Islet precursor cell (in vitro differentiated cells): Measurements from ENCODE around the gene TRMT10B.
A peak's percentile ranks its signal among the peaks of the same experiment; 100 is the strongest.

Source experiments
- DNase-seq: peaks from one replicate; pipeline ENCODE4 v3.0.0-alpha.2; 2018

TRMT10B gene, protein sequence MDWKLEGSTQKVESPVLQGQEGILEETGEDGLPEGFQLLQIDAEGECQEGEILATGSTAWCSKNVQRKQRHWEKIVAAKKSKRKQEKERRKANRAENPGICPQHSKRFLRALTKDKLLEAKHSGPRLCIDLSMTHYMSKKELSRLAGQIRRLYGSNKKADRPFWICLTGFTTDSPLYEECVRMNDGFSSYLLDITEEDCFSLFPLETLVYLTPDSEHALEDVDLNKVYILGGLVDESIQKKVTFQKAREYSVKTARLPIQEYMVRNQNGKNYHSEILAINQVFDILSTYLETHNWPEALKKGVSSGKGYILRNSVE

DNA sequence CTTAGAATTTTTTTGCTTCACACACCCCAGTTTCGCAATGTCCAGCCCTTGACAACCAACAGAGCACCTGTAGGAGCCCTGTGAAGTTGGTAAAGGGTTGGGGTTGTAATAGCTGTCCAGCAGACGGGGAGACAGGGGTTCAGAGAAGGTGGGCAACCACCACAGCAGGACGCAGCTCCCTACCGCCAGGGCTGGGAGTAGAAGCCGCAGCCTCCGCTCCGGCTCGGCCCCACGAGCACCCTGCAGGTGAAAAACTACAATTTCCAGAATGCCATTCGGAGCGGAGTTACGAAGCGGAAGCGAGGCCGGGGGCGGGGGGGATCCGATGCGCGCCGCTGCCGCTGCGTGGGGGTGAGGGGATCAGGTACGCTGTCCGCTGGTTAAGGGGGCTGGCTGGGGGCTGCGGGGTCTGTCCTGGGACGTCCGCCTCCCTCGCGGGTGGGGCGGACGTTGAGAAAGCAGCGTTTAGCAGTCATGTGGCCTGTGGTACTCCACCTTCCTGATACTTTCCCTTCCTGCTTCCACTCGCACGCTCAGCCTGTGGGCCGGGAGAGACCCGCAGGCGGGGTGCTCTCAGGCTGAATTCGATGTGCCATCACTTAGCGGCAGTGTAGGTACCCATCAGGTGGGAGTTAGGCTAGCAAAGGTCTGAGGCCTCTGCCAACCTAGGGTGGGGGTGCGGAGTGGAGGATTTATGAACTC lies at the start of gene TRMT10B:
Gene TRMT10B (plus strand): TSS at position 317 of the 702 bp plus-strand sequence. CDS start 8,127 bp downstream, outside the sequence.
- peak; percentile 87 for DNase-seq

DNA sequence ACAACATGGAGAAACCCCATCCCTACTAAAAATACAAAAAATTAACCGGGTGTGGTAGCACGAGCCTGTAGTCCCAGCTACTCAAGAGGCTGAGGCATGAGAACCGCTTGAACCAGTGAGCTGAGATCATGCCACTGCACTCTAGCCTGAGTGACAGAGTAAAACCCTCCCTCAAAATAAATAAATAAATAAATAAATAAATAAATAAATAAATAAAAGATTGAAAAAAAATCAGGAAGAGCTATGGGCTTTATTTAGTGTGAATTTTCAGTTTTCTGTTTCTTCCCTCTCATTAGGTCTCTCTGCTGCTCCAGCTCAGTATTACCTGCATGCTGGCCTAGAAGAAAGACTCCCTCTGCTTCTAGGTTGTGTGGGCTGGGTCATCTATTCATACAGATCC lies 47.8 kb upstream of the TRMT10B start:
- no peak for DNase-seq

DNA sequence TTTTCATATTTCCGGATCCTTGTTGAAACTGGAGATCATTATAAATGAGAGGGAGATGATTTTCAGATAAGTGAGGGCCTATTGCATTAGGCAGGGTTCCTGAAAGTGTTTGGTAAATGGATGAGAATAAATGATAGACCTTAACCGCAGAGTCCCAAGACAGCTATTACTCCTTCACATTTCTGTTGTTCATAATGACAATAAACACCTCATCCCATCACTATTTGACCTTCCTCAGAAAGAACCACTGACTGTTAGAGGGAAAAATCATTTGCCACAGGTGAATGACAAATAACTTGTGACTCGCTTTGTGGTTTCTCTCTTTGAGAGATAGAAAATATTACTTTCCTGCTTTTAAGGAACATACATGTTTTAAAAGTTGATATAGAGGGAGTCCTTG lies 47.3 kb upstream of the TRMT10B start:
- no peak for DNase-seq

DNA sequence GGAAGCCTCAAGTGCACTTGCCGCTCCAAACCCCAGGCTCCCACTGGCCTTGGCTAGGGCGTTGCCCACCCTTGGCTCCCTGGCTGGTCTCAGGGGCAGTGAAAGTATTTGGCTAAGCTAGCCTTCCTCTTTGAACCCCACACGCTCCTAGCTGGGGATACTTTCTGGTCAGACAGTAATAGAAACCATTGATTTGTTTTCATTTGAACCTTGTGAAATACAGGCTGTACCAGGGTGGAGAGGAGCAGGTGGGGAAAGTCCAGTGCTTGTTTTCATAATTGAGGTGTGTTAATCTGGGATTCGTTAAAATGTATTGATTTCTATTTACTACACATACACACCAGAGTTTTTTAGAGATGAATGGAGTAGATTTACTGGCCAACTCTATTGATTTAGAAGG lies 45.9 kb upstream of the TRMT10B start:
- no peak for DNase-seq

DNA sequence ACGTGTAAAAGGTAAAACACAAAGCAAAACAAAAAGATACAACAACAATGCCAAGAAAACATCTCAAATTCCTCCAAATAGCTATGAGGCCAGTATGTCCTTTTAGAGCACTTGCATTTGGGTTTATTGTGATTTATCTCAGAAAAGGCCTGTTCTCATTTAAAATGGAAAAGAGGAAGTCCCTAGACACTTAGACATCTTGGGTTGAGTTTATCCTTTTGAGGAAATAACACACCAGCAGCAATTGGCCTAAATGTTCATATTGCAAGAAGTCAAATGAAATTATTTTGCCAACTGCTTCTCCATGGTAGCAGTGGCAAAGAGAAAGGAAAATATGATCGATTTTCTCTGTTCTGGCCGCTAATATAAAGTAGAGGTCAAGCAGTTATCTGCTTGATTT lies 43.6 kb upstream of the TRMT10B start:
- no peak for DNase-seq

DNA sequence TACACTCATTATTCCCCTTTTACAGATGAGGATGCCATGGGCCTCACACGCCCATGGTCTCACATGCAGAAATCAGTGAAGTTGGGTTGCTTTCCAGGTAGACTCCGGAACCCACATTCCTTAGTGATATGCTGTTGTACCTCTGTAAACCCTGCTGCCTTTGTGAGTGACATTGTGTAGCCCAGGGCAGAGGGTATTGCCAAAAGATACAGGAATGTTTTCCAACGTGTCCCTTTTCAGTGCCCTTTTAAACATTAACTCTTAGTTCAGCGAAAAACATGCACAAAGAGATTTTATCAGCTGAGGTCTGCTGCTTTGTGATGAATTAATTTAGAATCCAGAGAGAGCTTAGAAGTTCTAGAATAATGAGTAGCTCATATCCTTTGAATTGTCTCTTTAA lies 38.3 kb upstream of the TRMT10B start:
- no peak for DNase-seq

DNA sequence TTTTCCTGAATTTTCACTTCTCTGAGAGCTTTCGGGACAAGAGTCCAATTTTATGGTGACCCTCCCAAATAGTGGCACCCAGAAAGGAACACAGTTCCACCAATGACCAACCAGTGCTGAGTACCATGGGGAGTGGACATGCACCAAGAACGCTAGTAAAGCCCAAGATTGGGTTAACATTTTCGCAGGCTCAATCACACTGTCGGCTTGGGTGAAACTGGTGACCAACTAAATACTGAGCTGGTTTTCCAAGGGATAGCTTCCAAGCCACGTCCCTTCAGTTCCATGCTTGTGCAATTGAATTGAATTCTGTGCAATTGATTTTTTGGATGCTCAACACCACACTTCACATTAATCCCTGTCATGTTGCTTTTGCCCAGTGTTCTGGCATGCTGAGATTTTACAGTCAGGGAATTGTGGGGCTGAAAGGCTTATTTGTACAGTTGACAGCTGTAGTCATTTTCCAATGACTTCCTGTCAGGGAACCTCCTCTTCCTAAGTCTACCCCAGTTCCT lies 37.6 kb upstream of the TRMT10B start:
- DNase-seq, result no peak

DNA sequence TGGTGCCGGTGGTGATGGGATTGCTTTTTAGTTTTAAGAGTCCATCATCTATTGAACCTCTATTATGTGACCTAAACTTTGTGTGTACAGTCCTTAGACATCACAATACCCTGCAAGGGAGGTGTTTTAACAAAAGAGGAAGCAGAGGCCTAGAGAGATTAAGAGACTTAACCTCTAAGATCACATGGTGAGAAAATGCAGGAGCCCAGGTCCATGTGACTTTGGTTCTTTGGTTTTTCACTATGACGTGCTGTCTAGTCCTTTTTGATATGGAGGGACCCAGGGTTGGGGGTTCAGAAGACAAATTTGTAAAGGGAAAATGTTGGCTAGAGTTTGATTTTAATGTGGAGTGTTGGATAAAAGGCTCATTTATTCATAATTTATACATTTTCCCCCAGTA lies 34.1 kb upstream of the TRMT10B start:
- DNase-seq, result no peak

DNA sequence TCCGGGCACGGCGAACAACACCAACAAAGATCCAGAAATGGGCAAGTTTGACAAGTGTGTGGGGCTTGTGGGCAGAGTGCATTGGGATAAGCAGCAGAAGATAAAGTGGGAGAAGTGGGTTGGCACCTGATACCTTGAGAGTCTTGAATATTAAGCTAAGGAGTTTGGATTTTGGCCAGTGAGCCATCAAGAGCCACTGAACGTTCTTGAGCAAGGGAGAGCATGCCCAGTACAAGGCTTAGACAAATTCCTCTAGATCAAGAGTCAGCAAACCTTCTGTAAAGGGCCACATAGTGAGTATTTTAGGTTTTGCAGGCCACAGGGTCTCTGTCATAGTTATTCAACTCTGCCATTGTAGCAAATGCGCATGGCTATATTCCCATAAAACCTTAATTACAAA lies 26.6 kb upstream of the TRMT10B start:
- DNase-seq, result no peak

DNA sequence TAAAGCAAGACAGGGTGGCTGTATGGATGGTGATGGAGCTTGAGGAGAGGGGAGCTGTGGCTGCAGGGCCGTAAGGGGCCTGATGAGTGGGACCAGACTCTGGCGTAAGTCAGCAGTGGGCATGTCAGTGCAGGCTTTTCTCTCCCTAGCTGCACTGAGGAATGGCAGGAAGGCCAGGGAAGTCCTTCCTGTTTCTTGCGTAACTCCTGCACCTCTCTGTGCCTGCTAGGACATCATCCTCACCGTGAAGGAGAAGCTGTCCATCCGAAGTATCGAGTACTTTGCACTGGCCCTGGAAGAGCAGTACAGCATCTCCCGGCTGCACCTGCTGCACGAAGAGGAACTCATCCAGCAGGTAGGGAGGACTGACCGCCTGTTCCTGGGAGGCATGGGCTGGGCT lies 24.1 kb upstream of the TRMT10B start:
- DNase-seq, result no peak

DNA sequence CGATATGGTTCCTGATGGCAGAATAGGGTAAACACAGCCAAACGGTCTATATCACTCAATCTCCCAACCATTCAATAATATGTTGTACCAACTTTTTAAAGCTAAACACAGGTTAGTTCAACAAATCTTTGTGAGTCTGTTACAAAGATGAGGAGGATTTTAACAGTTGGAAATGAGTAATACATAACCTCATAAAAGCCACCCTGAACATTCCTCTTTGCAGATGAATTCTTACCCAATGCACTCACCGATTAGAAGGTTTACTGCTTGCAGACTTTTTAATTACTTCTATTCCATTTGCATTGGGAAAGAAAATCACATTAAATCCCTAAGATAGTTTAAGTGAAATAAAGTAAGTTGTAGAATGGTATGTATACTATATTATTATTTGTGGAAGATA lies 23.3 kb upstream of the TRMT10B start:
- no peak for DNase-seq

DNA sequence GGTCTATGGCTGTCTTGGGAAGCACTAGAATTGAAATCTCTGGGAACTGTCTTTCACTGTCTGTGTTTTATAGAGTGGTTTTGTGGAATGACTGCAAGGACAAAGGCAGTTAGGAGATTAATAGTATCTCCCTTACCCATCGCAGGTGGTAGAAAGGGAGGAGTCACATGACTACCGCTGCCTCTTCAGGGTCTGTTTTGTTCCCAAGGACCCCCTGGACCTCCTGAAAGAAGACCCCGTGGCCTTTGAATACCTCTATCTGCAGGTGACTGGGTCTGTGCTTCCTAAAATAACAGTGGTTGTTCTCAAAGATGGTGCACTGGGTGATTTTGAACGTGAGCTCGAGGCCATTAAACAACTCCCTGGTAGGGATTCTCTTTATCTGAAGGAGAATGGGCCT lies 22.8 kb upstream of the TRMT10B start:
- DNase-seq, result no peak

DNA sequence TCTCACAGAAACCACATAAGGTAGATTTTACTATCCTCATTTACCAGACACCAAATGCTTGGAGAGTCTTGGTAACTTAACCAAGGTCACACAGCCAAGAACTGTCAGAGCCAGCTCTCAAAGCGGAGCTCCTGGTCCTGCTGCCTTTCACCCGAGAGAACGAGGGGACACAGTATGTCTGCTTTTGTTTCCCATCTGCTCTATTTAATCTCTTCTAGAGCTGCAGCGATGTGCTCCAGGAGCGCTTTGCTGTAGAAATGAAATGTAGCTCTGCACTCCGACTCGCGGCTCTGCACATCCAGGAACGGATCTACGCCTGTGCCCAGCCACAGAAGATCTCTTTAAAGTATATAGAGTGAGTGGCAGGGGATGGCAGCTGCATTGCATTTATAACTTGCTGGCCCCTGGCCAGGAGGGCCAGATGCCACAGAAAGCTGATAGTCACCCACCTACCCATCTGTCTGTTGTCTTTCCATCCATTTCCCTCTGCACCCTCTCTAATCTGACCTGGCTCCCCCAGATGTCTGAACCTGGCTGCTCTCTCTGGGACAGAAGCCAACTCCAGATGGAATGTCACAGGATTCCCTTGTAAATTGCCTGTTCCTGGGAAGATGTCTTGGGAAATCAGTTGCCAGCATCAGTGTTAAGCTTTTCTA lies 21.4 kb upstream of the TRMT10B start:
- no peak for DNase-seq

DNA sequence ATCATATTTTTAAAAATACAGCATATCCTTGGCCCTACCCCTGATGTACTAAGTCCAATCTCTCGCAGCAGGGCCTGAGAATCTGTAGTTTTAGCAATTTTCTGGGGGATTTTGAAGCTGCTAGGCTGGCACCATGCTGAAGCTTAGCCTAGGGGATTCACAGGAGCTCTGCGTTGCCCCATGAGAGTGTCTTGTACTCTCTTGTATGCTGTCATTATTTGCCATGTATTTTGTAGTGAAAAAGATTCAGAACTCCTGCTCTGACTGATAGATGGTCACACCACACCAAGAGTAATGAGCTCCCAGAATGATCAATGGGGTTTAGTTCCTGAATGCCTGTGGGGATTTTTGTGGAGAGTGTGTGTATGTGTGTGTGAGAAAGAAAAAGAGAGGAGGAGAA lies 20.7 kb upstream of the TRMT10B start:
- no peak for DNase-seq

DNA sequence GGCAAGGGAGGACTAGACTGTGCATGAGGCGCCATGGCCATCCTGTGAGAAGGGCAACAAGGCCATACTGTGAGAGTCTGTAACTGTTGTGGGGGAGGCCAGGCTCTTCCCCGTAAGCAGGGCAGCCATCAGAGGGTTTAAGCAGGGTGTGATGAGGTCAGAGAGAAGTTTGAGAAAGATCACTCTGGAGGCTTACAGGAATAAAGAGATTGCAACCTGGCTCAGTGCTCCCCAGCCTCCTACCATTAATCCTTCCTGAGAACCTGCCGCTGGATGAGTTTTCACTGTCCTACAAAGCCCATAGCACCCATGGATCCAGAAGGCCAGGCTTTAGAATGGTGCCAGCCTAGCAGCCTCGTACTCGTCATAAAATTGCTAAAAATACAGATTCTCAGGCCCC lies 14.4 kb upstream of the TRMT10B start:
- DNase-seq, result no peak

DNA sequence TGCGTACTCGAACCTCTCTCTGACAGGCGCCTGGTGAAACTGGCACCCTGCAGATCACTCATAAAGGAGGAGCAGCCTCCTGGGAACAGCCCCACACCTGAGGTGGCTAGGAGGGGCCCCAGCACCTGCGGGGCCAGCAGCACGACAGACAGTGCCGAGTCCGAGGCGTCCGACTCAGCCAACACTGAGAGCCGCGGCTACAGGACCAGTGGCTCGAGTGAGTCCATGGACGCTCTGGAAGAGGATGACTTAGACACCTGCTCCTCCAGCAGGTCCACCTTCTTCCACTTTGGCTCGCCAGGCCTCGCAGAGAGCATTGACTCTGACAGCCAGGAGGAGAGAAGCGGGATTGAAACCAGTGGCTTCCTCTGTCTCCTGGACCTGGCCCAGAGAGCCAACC lies 13.5 kb upstream of the TRMT10B start:
- no peak for DNase-seq

DNA sequence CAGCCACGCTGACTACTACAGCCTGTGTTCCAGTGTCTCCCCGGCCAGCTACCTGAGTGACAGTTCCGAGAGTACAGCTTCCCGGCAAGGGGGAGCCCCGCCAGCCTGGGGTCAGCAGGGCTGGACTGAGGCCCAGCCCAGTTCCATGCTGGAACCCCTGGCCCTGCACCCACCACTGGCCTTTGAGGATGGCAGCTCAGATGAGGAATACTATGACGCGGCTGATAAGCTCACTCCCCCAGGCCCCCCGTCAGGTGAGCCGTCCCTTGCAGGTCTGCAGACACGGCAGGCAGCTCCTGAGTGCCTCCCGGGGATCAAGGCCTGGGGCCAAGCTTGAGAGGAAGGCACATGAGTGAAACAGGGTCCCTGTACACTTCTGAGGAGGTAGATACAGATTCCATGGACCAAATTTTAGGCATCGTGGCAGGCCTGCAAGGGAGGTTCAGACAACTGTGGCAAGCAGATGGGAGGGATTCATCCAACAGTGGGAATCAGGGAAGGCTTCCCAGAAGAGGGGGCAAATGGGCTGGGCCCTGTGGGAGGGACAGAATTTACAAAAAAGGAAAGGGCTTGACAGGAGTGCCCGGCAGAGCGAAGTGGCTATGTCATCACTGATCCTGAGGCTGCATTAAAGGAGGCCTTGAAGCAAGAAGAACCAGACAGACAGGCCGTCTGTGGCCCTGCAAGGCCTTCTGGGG lies 12.8 kb upstream of the TRMT10B start:
- no peak for DNase-seq

DNA sequence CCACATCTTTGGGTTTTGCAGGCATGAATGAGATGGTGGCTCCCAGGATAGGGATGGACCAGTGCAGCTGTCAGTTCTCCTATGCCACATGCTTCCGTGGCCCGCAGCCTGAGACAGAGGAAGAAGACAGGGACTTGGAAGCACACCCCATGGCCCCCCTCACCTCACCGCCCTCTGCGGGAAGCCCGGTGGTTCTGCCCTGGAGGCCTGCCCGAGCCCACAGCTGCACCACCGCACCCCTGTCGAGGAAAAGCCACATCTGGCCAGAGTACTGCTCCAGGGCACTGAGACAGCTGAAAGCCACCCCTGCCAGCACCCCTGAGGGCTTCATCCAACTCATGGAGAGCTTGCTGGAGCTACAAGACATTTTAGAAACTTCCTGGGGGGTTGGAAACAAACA lies 7.6 kb upstream of the TRMT10B start:
- DNase-seq, result no peak

DNA sequence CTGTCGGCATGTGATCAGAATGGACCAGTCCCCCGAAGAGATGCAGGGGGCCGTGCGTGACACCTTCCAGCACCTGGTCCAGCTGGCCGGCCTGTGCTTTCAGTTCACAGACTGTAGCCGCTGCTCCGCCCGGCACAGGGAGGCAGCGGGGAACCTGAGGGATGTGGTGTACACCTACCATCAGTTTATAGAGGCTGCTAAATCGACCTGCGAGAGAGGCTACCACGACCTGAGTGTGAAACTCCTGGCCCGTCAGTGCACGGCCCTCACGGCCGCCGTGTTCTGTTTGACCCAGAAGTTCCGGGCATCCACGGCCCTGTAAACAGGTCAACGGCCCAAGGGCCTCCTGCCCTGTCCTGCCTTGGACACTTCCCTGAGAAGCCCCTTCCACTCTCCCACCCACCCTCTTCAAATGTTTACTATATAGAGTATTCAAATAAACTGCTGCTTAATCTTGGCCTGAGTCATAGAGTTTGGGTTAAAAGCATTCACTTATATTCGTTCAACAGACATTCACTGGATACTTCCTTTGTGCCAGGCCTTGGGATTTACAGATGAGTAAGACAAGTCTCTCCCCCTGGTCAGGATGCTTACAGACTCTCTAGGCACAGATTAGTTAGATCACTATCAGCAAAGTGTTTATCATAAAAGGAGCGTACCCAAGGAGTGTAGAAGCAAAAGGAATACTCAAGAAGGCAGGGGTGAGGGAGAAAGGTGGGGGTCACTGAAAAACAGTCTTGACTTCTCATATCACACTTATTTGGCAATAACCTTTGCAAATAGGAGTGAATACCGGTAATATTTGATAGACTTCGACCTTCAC lies 6.9 kb upstream of the TRMT10B start:
- peak; percentile 60 for DNase-seq

DNA sequence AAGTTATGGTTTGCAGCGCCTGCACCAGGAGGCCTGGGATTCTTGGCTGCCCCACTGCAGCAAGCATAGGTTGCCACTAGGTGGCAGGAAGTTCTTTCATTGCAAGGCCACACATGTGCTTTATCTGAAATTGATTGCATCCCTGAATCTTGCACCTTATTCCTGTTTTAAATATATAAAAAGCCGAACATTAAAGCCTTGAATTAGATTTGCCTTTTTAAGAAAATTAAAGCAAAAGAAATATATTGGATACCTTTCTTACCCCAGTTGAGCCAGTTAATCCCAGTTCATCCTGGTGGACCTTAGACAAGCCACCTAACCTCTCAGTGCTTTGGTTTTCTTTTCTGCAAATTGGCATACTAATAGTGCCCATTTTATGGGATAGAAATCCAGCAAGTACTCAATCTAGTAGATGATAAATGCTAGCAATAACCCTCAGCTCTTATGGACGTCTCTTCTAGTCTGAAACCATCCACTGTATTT lies 6.3 kb upstream of the TRMT10B start:
- DNase-seq, result peak; percentile 83

DNA sequence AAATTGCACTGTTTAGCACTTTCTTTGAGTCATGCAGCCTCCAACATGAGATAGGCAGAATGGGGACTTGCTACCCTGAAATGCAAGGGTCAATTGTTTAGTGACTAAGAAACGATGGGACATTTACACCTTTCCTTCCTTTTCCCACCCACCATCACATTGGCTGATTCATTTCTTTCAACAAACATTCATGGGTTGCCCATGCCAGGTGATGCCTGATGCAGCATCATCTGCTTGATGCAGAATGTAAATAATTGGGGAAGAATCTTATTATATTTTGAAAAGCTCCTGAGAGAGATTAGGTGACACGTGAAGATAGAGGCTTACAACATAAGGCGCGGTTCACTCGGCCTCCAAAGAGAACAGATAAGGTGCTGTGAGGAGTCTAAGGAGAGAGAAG lies 4.5 kb upstream of the TRMT10B start:
- no peak for DNase-seq

DNA sequence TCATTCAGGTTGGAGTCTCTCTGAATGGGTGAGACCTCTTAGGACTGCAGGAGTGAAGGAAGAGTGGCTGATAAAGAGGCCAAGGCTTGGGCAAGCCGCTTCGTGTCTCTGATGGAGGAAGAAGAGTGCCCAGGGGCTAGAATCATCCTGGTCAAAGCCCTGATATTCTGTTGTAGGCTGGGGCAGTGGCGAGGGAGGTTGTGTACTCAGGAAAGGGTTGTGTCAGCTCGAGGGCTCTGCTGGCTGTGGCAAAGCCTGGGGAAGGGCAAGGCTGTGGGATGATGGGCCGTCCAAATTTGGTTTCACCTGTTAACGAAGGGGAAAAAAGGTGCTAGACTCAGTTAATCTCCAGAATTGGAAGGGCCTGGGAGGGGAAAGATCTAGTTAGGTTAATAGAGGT lies 2.4 kb upstream of the TRMT10B start:
- DNase-seq, result no peak
